Stomach (tissue), 9 donors: ENCODE data around the gene SHISA2. TPM values are rescaled to one million over a fixed set of nuclear protein-coding genes. Genes with fewer than 3 reads are reported as not detected.

ENCODE experiments used
- DNase-seq, 2 donors: peaks; one replicate each; pipeline versions ENCODE4 v3.0.0 to v3.0.0-alpha.2; 2013 to 2019
- H3K27ac ChIP-seq, 5 donors: fragments of 200-600 bp in 4 of 5; sonication (generic) in 4 of 5; one replicate each; pipeline ENCODE4 v1.5.1; 2013 to 2019; ENCODE audit warnings: mild to moderate bottlenecking in 1 of 5, moderate library complexity in 1 of 5
- H3K27me3 ChIP-seq, 3 donors: fragments of 200-600 bp; sonication (generic); one replicate each; pipeline ENCODE4 v1.5.1; 2017 to 2019; ENCODE audit warnings: mixed run types in 1 of 3
- H3K36me3 ChIP-seq, 4 donors: fragments of 200-600 bp; sonication (generic); 1 replicate in 3 of 4; 2 replicates in 1 of 4; pipeline ENCODE4 v1.5.1; 2016 to 2019
- H3K4me1 ChIP-seq, 4 donors: fragments of 200-600 bp; sonication (generic); one replicate each; pipeline ENCODE4 v1.5.1; 2016 to 2019
- H3K4me3 ChIP-seq, 4 donors: fragments of 200-600 bp; sonication (generic) in 3 of 4; one replicate each; pipeline ENCODE4 v1.5.1; 2016 to 2019; ENCODE audit warnings: mild to moderate bottlenecking in 1 of 4
- H3K9me3 ChIP-seq, 4 donors: fragments of 200-600 bp; sonication (generic); one replicate each; pipeline ENCODE4 v1.5.1; 2016 to 2019
- EP300 ChIP-seq: sonication (generic); formaldehyde crosslinking; IDR thresholded peaks from one replicate; pipeline ENCODE4 v1.6.1; 2017; ENCODE audit warnings: antibody characterized with exemption
- POLR2A ChIP-seq, 4 donors: fragments of 450-650 bp; IDR thresholded peaks; one replicate each; pipeline ENCODE4 v1.6.1; 2016; ENCODE audit warnings: antibody characterized with exemption in 4 of 4, control low read depth in 2 of 4, mild to moderate bottlenecking in 1 of 4, moderate library complexity in 1 of 4
- POLR2AphosphoS5 ChIP-seq, 3 donors: sonication (generic); formaldehyde crosslinking; IDR thresholded peaks; one replicate each; pipeline ENCODE4 v1.6.1; 2016; ENCODE audit warnings: antibody characterized with exemption in 3 of 3
- WGBS, 5 donors: extraction: QIAGEN DNeasy Blood & Tissue Kit in 3 of 5; methylation state at CpG; one replicate each; pipeline versions ENCODE4 v1.1.5 to v1.1.7; 2013 to 2018; 5-methylcytosine and 5-hydroxymethylcytosine counted together
- intact Hi-C: fragments of 100-400 bp; cut with DNase I; formaldehyde crosslinking; loops from one replicate; pipeline ENCODE4 v1.15.1; 2023; ENCODE audit warnings: low total_unique reads
- polyA plus RNA-seq, 3 donors: library from polyadenylated mRNA; stranded (reverse); fragments of 200-250 nt; gene quantifications; one replicate each; pipeline ENCODE4 v1.2.3, GENCODE V29; 2013
- total RNA-seq, 5 donors: library from RNA; depleted of rRNA; stranded (reverse); fragments of >200 nt; gene quantifications; one replicate each; pipeline versions ENCODE4 v1.1.0 to v1.2.3, GENCODE V29; 2014 to 2016
- TF ChIP-seq, protein P1 (sequence below), 7 experiments: fragments of 450-650 bp in 4 of 7; fragments of 200-600 bp in 3 of 7; sonication (generic) in 3 of 7; IDR thresholded peaks; one replicate each; pipeline ENCODE4 v1.5.1; 2016 to 2019; ENCODE audit warnings: antibody characterized with exemption in 7 of 7, control low read depth in 2 of 7, mild to moderate bottlenecking in 1 of 7
- donor health status: healthy with polysubstance abuse.
- donor health status: Bipolar disorder and iron deficiency.
- donor health status: healthy.

SHISA2 gene
- total and polyA plus RNA-seq, 8 donors, result 0.43 to 6.8 (median 0.46) TPM; not detected in 3

DNA sequence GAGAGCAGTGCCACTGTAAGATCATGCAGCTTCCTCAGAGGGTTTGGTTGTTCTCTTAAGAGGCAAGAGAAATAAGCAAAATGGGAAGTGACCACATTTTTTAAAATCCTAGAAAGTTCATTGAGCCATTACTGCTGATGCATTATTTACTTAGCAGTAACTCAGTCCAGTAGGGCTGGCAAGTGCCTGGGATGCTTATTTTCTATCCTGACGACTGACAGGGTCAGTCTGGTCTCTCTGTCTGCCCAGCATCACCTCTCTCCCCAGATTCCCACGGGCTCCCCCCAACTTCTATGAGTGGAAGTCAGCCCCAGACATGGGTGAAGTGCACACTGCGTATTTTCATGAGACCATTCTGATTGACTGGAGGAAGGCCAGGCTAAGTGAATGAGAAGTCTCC, 10.4 kb downstream of the SHISA2 start:
- Histone ChIP-seq H3K27me3 (peaks cover 0 to 3% (median 0%) of the 10 kb centered on the region in 3 donors), H3K4me3 (no peak overlapping the region), H3K9me3 (no peaks in the 10 kb centered on the region), H3K27ac (no peak overlapping the region), H3K4me1 (no peaks in the 10 kb centered on the region), H3K36me3 (no peaks in the 10 kb centered on the region)
- DNase-seq, result no peak
- intact Hi-C loops, result no loop called here
- 57 to 74% (median 68%) methylated on average over 3 of the region's 3 CpGs for WGBS, 5 donors
- TF ChIP-seq POLR2AphosphoS5 (IDR thresholded peaks at IDR 0.05) (no peak), POLR2A (IDR thresholded peaks at IDR 0.05) (no peak), EP300 (no peak)
- TF ChIP-seq, protein P1, sequence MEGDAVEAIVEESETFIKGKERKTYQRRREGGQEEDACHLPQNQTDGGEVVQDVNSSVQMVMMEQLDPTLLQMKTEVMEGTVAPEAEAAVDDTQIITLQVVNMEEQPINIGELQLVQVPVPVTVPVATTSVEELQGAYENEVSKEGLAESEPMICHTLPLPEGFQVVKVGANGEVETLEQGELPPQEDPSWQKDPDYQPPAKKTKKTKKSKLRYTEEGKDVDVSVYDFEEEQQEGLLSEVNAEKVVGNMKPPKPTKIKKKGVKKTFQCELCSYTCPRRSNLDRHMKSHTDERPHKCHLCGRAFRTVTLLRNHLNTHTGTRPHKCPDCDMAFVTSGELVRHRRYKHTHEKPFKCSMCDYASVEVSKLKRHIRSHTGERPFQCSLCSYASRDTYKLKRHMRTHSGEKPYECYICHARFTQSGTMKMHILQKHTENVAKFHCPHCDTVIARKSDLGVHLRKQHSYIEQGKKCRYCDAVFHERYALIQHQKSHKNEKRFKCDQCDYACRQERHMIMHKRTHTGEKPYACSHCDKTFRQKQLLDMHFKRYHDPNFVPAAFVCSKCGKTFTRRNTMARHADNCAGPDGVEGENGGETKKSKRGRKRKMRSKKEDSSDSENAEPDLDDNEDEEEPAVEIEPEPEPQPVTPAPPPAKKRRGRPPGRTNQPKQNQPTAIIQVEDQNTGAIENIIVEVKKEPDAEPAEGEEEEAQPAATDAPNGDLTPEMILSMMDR (IDR thresholded peaks at IDR 0.05), result no peak

DNA sequence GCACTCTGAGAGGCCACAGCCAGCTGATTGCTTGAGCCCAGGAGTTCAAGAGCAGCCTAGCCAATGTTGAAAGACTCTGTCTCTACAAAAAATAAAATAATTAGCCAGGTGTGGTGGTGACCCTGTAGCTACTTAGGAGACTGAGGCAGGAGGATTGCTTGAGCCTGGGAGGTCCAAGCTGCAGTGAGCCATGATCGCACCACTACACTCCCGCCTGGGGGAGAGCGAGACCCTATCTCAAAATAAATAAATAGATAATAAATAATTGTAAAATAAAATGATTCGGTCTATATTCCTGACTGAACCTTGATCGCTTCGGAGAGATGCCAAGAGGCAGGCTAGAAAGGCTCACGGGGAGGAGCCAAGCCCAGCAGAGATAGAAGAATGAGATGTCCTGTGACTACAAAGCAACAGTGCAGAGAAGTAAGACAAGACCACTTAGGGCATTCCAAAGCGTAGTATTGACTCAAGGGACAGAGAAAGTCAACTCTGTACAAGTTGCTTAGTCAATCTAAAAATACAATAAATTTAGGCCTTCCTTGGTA, 12.8 kb downstream of the SHISA2 start:
- intact Hi-C loops, result no loop called here
- no peaks in the 10 kb centered on the region for H3K4me1 ChIP-seq
- DNase-seq, result no peak
- H3K36me3 ChIP-seq, result no peaks in the 10 kb centered on the region
- 92 to 95% (median 94%) methylated on average over 8 of the region's 8 CpGs for WGBS, 5 donors
- H3K4me3 ChIP-seq, result no peak overlapping the region
- H3K9me3 ChIP-seq, result no peaks in the 10 kb centered on the region
- H3K27me3 ChIP-seq, result no peaks in the 10 kb centered on the region
- TF ChIP-seq POLR2AphosphoS5 (IDR thresholded peaks at IDR 0.05) (no peak), POLR2A (IDR thresholded peaks at IDR 0.05) (no peak), EP300 (no peak)
- TF ChIP-seq, protein P1 (IDR thresholded peaks at IDR 0.05), result no peak
- no peak overlapping the region for H3K27ac ChIP-seq

DNA sequence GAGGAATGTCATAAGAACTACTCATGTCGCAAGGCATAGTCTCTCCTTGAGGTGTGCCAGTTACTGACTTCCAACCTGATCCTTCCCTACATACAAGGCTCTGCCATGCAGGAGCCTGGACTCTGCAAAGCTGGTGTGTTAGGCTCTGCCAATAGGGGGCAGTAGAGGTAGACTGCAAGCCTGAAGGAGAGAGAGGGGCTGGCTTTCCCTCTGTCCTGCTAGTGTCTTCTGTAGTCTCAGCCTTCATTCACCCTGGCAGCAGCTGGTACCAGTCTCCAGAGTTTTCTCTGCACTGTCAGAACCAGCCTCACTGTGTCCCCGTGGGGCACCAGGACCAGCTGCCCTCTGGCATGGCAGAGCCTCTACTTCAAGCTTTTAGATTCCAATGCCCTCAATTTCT, 14.5 kb downstream of the SHISA2 start:
- TF ChIP-seq EP300 (no peak), POLR2AphosphoS5 (IDR thresholded peaks at IDR 0.05) (no peak)
- TF ChIP-seq, protein P1 (IDR thresholded peaks at IDR 0.05), result peak in 1 of 7 experiments; percentile 19
- H3K4me3 ChIP-seq, result no peak overlapping the region
- no peak overlapping the region for H3K27ac ChIP-seq
- intact Hi-C loops, result no loop called here
- no peaks in the 10 kb centered on the region for H3K36me3 ChIP-seq
- H3K9me3 ChIP-seq, result no peaks in the 10 kb centered on the region
- H3K4me1 ChIP-seq, result no peaks in the 10 kb centered on the region
- peak in 1 of 2 donors; percentile 40 for DNase-seq
- 51 to 67% (median 58%) methylated on average over 2 of the region's 2 CpGs for WGBS, 5 donors
- H3K27me3 ChIP-seq, result no peaks in the 10 kb centered on the region

DNA sequence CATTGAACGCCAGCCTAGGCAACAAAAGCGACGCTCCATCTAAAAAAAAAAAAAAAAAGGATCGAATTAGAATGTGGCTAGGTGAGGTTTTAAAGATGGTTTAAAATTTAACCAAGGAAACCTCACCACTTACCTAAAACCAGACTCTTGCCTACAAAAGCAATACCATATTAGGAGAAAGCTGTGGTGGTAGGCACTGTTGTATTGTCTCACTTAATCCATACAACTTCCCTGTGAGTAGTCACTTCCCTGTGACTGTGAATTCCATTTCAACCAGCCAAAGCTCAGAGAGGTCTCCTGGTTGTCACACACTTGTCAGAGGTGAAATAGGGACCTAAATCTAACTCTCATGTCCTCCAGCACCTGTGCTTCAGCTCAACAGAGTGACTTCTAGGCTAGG, 15.4 kb downstream of the SHISA2 start:
- WGBS, 5 donors, result 71 to 97% (median 90%) methylated on average over 4 of the region's 4 CpGs
- intact Hi-C loops, result no loop called here
- TF ChIP-seq EP300 (no peak), POLR2AphosphoS5 (IDR thresholded peaks at IDR 0.05) (no peak)
- TF ChIP-seq, protein P1 (IDR thresholded peaks at IDR 0.05), result no peak
- H3K27ac ChIP-seq, result no peak overlapping the region
- H3K27me3 ChIP-seq, result no peaks in the 10 kb centered on the region
- no peaks in the 10 kb centered on the region for H3K4me1 ChIP-seq
- H3K4me3 ChIP-seq, result no peak overlapping the region
- H3K36me3 ChIP-seq, result no peaks in the 10 kb centered on the region
- no peaks in the 10 kb centered on the region for H3K9me3 ChIP-seq
- DNase-seq, result no peak
